ENCODE results near the gene INPP5K.

The INPP5K gene

GRCh38 chr17:1505586-1505985 is 10.8 kb downstream of the INPP5K start:
- TF ChIP-seq CTCF (IDR thresholded peaks at IDR 0.05; ENCODE audit: low read length, missing control alignments), result no peak
- H3K4me3 ChIP-seq (replicated peaks; ENCODE audit: low read depth, low read length), result no peak overlapping the region
- no peak for DNase-seq (ENCODE audit: low read depth)

- no peak for DNase-seq (ENCODE audit: low read depth)
- no peak for TF ChIP-seq CTCF (IDR thresholded peaks at IDR 0.05; ENCODE audit: low read length, missing control alignments)
- no peak overlapping the region for H3K4me3 ChIP-seq (replicated peaks; ENCODE audit: low read depth, low read length)
These were observed 11.5 kb downstream of the INPP5K start for GRCh38 chr17:1504866-1505265.

GRCh38 chr17:1503699-1504098 is 12.7 kb downstream of the INPP5K start:
- H3K4me3 ChIP-seq (replicated peaks; ENCODE audit: low read depth, low read length), result no peak overlapping the region
- no peak for TF ChIP-seq CTCF (IDR thresholded peaks at IDR 0.05; ENCODE audit: low read length, missing control alignments)
- DNase-seq (ENCODE audit: low read depth), result no peak

GRCh38 chr17:1498869-1499268 is 17.5 kb downstream of the INPP5K start:
- no peak overlapping the region for H3K4me3 ChIP-seq (replicated peaks; ENCODE audit: low read depth, low read length)
- TF ChIP-seq CTCF (IDR thresholded peaks at IDR 0.05; ENCODE audit: low read length, missing control alignments), result no peak
- peak; percentile 56 for DNase-seq (ENCODE audit: low read depth)

GRCh38 chr17:1498233-1498632 is 18.2 kb downstream of the INPP5K start:
- no peak for TF ChIP-seq CTCF (IDR thresholded peaks at IDR 0.05; ENCODE audit: low read length, missing control alignments)
- DNase-seq (ENCODE audit: low read depth), result no peak

GRCh38 chr17:1497831-1498230 is 18.6 kb downstream of the INPP5K start:
- TF ChIP-seq CTCF (IDR thresholded peaks at IDR 0.05; ENCODE audit: low read length, missing control alignments), result no peak
- DNase-seq (ENCODE audit: low read depth), result no peak

More at GRCh38 chr17:1498233-1498632, 18.2 kb downstream of the INPP5K start:
- H3K4me3 ChIP-seq (replicated peaks; ENCODE audit: low read depth, low read length), result no peak overlapping the region

GRCh38 chr17:1496869-1497268 is 19.5 kb downstream of the INPP5K start:
- no peak overlapping the region for H3K4me3 ChIP-seq (replicated peaks; ENCODE audit: low read depth, low read length)
- DNase-seq (ENCODE audit: low read depth), result no peak
- no peak for TF ChIP-seq CTCF (IDR thresholded peaks at IDR 0.05; ENCODE audit: low read length, missing control alignments)

More at GRCh38 chr17:1497831-1498230, 18.6 kb downstream of the INPP5K start:
- no peak overlapping the region for H3K4me3 ChIP-seq (replicated peaks; ENCODE audit: low read depth, low read length)
